HL-60 (cell line): Measurements from ENCODE around the gene HTR1E.

Source experiments
- GABPA ChIP-seq: IDR thresholded peaks from 2 replicates; pipeline ENCODE4 v1.6.1; 2012; ENCODE audit warnings: low read depth
- TF ChIP-seq, protein P1 (sequence below): IDR thresholded peaks from one replicate; pipeline ENCODE4 v1.5.1; 2011; ENCODE audit warnings: low read length, control low read depth, inconsistent platforms; ENCODE audit not compliant: insufficient read depth
- TF ChIP-seq, protein P2 (sequence below): IDR thresholded peaks from 2 replicates; pipeline ENCODE4 v1.6.1; 2012; ENCODE audit warnings: low read depth; ENCODE audit not compliant: insufficient replicate concordance

DNA sequence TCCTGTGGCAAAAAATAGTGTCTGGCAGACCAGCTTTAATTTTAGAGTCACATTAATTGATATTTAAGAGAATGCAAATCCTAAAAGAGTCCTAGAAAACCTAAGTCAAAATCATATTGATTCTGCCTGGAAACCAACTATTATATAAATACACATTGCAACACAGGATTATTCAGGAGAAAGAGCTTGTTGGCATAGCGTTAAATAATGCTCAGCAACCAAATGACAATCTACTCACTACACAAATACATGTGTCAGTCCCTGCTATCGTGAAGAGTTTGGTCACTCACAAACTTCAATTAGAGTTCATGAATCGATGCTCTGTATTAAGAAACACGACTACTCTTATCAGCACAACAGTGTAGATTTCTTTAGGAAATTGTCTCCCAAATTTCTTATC is 103.4 kb downstream of the HTR1E start:
- TF ChIP-seq, protein P1, sequence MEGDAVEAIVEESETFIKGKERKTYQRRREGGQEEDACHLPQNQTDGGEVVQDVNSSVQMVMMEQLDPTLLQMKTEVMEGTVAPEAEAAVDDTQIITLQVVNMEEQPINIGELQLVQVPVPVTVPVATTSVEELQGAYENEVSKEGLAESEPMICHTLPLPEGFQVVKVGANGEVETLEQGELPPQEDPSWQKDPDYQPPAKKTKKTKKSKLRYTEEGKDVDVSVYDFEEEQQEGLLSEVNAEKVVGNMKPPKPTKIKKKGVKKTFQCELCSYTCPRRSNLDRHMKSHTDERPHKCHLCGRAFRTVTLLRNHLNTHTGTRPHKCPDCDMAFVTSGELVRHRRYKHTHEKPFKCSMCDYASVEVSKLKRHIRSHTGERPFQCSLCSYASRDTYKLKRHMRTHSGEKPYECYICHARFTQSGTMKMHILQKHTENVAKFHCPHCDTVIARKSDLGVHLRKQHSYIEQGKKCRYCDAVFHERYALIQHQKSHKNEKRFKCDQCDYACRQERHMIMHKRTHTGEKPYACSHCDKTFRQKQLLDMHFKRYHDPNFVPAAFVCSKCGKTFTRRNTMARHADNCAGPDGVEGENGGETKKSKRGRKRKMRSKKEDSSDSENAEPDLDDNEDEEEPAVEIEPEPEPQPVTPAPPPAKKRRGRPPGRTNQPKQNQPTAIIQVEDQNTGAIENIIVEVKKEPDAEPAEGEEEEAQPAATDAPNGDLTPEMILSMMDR = no peak
- no peak for TF ChIP-seq GABPA
- TF ChIP-seq, protein P2, sequence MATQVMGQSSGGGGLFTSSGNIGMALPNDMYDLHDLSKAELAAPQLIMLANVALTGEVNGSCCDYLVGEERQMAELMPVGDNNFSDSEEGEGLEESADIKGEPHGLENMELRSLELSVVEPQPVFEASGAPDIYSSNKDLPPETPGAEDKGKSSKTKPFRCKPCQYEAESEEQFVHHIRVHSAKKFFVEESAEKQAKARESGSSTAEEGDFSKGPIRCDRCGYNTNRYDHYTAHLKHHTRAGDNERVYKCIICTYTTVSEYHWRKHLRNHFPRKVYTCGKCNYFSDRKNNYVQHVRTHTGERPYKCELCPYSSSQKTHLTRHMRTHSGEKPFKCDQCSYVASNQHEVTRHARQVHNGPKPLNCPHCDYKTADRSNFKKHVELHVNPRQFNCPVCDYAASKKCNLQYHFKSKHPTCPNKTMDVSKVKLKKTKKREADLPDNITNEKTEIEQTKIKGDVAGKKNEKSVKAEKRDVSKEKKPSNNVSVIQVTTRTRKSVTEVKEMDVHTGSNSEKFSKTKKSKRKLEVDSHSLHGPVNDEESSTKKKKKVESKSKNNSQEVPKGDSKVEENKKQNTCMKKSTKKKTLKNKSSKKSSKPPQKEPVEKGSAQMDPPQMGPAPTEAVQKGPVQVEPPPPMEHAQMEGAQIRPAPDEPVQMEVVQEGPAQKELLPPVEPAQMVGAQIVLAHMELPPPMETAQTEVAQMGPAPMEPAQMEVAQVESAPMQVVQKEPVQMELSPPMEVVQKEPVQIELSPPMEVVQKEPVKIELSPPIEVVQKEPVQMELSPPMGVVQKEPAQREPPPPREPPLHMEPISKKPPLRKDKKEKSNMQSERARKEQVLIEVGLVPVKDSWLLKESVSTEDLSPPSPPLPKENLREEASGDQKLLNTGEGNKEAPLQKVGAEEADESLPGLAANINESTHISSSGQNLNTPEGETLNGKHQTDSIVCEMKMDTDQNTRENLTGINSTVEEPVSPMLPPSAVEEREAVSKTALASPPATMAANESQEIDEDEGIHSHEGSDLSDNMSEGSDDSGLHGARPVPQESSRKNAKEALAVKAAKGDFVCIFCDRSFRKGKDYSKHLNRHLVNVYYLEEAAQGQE = no peak
